GM12878 (cell line): ENCODE measurements around the gene CDKL5. TPM values are rescaled to one million over a fixed set of nuclear protein-coding genes. Genes with fewer than 3 reads are reported as not detected.

Source experiments
- ATAC-seq: fragments of 200-7000 bp; cut with Tn5 transposase; 3 replicates; pipeline ENCODE4 v1.9.1; 2020; ENCODE audit warnings: mild to moderate bottlenecking, moderate library complexity
- BruUV-seq: library from RNA; stranded (reverse); fragments of 400-500 nt; replicated peaks from 2 replicates; lab custom pipeline; 2021; lab: Mats Ljungman, UMichigan
- CTCF ChIA-PET: fragments of 300-600 bp; sonication (Branson Sonifier 250); formaldehyde crosslinking; extraction: SDS; loops from one replicate; lab custom pipeline; 2021; ENCODE audit warnings: inconsistent platforms; lab: Yijun Ruan, JAX
- POLR2A ChIA-PET: fragments of 350-600 bp; formaldehyde crosslinking; extraction: SDS; loops from one replicate; lab custom pipeline; 2021; ENCODE audit warnings: inconsistent platforms; lab: Charles Lee
- RAD21 ChIA-PET: fragments of 300-600 bp; sonication (Branson Sonifier 250); formaldehyde crosslinking; loops from one replicate; lab custom pipeline; 2023; ENCODE audit warnings: antibody characterized with exemption; ENCODE audit not compliant: unreplicated experiment; lab: Charles Lee
- SMC1A ChIA-PET: fragments of 300-600 bp; sonication (Branson Sonifier 250); formaldehyde crosslinking; loops from one replicate; lab custom pipeline; 2023; ENCODE audit not compliant: unreplicated experiment, uncharacterized antibody; lab: Charles Lee
- DNase-seq: peaks from one replicate; pipeline ENCODE4 v3.0.0-alpha.2; 2011; ENCODE audit warnings: low read depth, low spot score
- FAIRE-seq: peaks from 3 replicates; lab custom pipeline; 2011; peaks lifted over from hg19 to GRCh38; lab: Jason Lieb, UNC
- H2AFZ ChIP-seq: 2 replicates; pipeline ENCODE4 v1.6.0; 2011; ENCODE audit warnings: low read depth, low read length, control low read depth; ENCODE audit not compliant: control insufficient read depth
- H3K27ac ChIP-seq: 2 replicates; pipeline ENCODE4 v1.5.1; 2011; ENCODE audit warnings: control low read depth; ENCODE audit not compliant: control insufficient read depth, insufficient read depth
- H3K27me3 ChIP-seq, 2 experiments: replicated peaks in 1 of 2; 2 replicates each; pipeline versions ENCODE4 v1.6.0 to v1.6.1; 2011; ENCODE audit warnings: low read length in 1 of 2; ENCODE audit not compliant: control insufficient read depth in 2 of 2, insufficient read depth in 2 of 2
- H3K36me3 ChIP-seq, 2 experiments: 2 replicates each; pipeline ENCODE4 v1.5.1; 2011; ENCODE audit warnings: low read length in 1 of 2; ENCODE audit not compliant: control insufficient read depth in 2 of 2, insufficient read depth in 2 of 2
- H3K4me1 ChIP-seq: 2 replicates; pipeline ENCODE4 v1.6.1; 2011; ENCODE audit warnings: mild to moderate bottlenecking, low read length, moderate library complexity, mixed read lengths; ENCODE audit not compliant: control insufficient read depth, insufficient read depth
- H3K4me2 ChIP-seq: 2 replicates; pipeline ENCODE4 v1.6.0; 2011; ENCODE audit warnings: control low read depth; ENCODE audit not compliant: control insufficient read depth, insufficient read depth
- H3K4me3 ChIP-seq: fragments of 200-600 bp; sonication (generic); 2 replicates; pipeline ENCODE4 v1.5.1; 2016
- H3K79me2 ChIP-seq: 2 replicates; pipeline ENCODE4 v1.6.0; 2011; ENCODE audit warnings: low read length; ENCODE audit not compliant: control insufficient read depth, insufficient read depth
- H3K9ac ChIP-seq: 2 replicates; pipeline ENCODE4 v1.8.0; 2011; ENCODE audit warnings: low read length, control low read depth, mixed read lengths; ENCODE audit not compliant: control insufficient read depth, insufficient read depth
- H3K9me3 ChIP-seq: replicated peaks from 3 replicates; pipeline ENCODE4 v1.5.1; 2011; ENCODE audit warnings: mild to moderate bottlenecking, low read length; ENCODE audit not compliant: control insufficient read depth, insufficient read depth
- H4K20me1 ChIP-seq: 2 replicates; pipeline ENCODE4 v1.6.0; 2011; ENCODE audit not compliant: control insufficient read depth, insufficient read depth
- CTCF ChIP-seq, 3 experiments: IDR thresholded peaks in 2 of 3; conservative IDR thresholded peaks in 1 of 3; 2 replicates each; pipeline ENCODE4 v1.5.1; 2011; ENCODE audit warnings: low read depth in 3 of 3, low read length in 3 of 3, mild to moderate bottlenecking in 3 of 3, control low read depth in 2 of 3, moderate library complexity in 2 of 3, inconsistent platforms in 1 of 3, mixed read lengths in 1 of 3; ENCODE audit not compliant: control insufficient read depth in 2 of 3, insufficient read depth in 1 of 3; ENCODE audit errors: extremely low read depth in 1 of 3
- FOXK2 ChIP-seq: fragments of 450-650 bp; IDR thresholded peaks from 2 replicates; pipeline ENCODE4 v1.6.1; 2017; ENCODE audit warnings: mild to moderate bottlenecking, moderate library complexity
- HDAC2 ChIP-seq: fragments of 200-600 bp; sonication (generic); IDR thresholded peaks from 2 replicates; pipeline ENCODE4 v1.6.1; 2017
- SMARCA5 ChIP-seq: fragments of 450-650 bp; IDR thresholded peaks from 2 replicates; pipeline ENCODE4 v1.6.1; 2017; ENCODE audit warnings: mild to moderate bottlenecking
- SPI1 ChIP-seq: IDR thresholded peaks from 2 replicates; pipeline ENCODE4 v1.6.1; 2011; ENCODE audit warnings: low read depth, mild to moderate bottlenecking, low read length, moderate library complexity, borderline replicate concordance; ENCODE audit not compliant: insufficient read depth
- ZBTB11 ChIP-seq: fragments of 450-650 bp; formaldehyde crosslinking; IDR thresholded peaks from 2 replicates; pipeline ENCODE4 v1.5.0; 2022; ENCODE audit warnings: mild to moderate bottlenecking, missing genetic modification characterization
- WGBS: methylation state at CpG from one replicate; pipeline ENCODE4 v1.1.6; 2016; ENCODE audit warnings: low lambda C conversion rate; ENCODE audit not compliant: insufficient replicate concordance, insufficient coverage; ENCODE audit errors: missing lambda C conversion rate; 5-methylcytosine and 5-hydroxymethylcytosine counted together
- in situ Hi-C: fragments of 300-500 bp; cut with MboI; formaldehyde crosslinking; loops from 9 replicates; pipeline ENCODE4 v1.14.3; 2018; ENCODE audit warnings: mixed read lengths
- intact Hi-C: fragments of 100-400 bp; cut with micrococcal nuclease; formaldehyde crosslinking; loops from one replicate; pipeline ENCODE4 v1.14.2; 2022; ENCODE audit not compliant: unreplicated experiment
- polyA plus RNA-seq, 11 experiments: library from polyadenylated mRNA; depleted of rRNA in 4 of 11; unstranded in 6 of 11; stranded (reverse) in 5 of 11; fragments of >200 nt; fragmentation: Nextera tagmentation in 4 of 11; fragmentation: Illumina TruSeq in 1 of 11; extraction: Ambion mirVana in 4 of 11; extraction: Trizol in 1 of 11; gene quantifications; 1 replicate in 1 of 11; 2 replicates in 10 of 11; pipeline versions ENCODE4 v1.2.1 to v1.2.3, GENCODE V29; 2011 to 2016; ENCODE audit warnings: inconsistent platforms in 2 of 11, missing spikeins in 2 of 11, low read depth in 1 of 11
- total RNA-seq, 4 experiments: library from RNA; depleted of rRNA in 3 of 4; stranded (reverse); fragments of >200 nt in 3 of 4; fragmentation: Illumina TruSeq in 1 of 4; extraction: Trizol in 1 of 4; gene quantifications; 2 replicates each; pipeline versions ENCODE4 v1.2.1 to v1.2.3, GENCODE V29; 2013 to 2021

Gene CDKL5
- total and polyA plus RNA-seq, 10 of the 15 experiments (the other 5 are each of a cell fraction or from before 2014, with no cell fraction given), result 1.4 to 14.5 (median 6.3) TPM

GRCh38 chrX:18434896-18435295 lies 9.5 kb downstream of the CDKL5 start (continued):
- no peak for TF ChIP-seq ZBTB11 (CRISPR knock-in tag)
- no peak for TF ChIP-seq SMARCA5

GRCh38 chrX:18436017-18436416 lies 10.6 kb downstream of the CDKL5 start:
- H3K36me3 ChIP-seq, result no peaks in the 10 kb centered on the region
- intact Hi-C loops, result no loop called here
- no peaks in the 10 kb centered on the region for H3K79me2 ChIP-seq
- no peaks in the 10 kb centered on the region for H4K20me1 ChIP-seq
- ATAC-seq (no peak), FAIRE-seq (no peak), DNase-seq (no peak)
- ChIA-PET CTCF (no interaction called here), SMC1A (no interaction called here), RAD21 (no interaction called here), POLR2A (no interaction called here)
- TF ChIP-seq CTCF (IDR thresholded peaks at IDR 0.05 in 2 of 3, conservative IDR thresholded peaks at IDR 0.05 in 1 of 3; ENCODE audit: control insufficient read depth in 2 of 3, extremely low read depth in 1 of 3, insufficient read depth in 1 of 3, low read depth in 3 of 3, low read length in 3 of 3), result no peak
- TF ChIP-seq SPI1, result peak; percentile 14; the same call in 1 of the 2 replicates
- TF ChIP-seq FOXK2, result no peak
- TF ChIP-seq HDAC2, result no peak
- no peaks in the 10 kb centered on the region for H3K27me3 ChIP-seq
- no peaks in the 10 kb centered on the region for H3K9me3 ChIP-seq
- no peak overlapping the region for H3K9ac ChIP-seq
- H2AFZ ChIP-seq, result no peak overlapping the region
- no peak overlapping the region for H3K27ac ChIP-seq
- H3K4me3 ChIP-seq, result no peak overlapping the region
- H3K4me2 ChIP-seq, result no peak overlapping the region
- 47% methylated on average over 1 of the region's 1 CpG for WGBS
- H3K4me1 ChIP-seq, result no peaks in the 10 kb centered on the region
- in situ Hi-C loops, result no loop called here
- BruUV-seq, result no TSS peak
